Endothelial cell of umbilical vein (primary cell): ENCODE data around the gene CTF1. TPM values are rescaled to one million over a fixed set of nuclear protein-coding genes. Genes with fewer than 3 reads are reported as not detected.

Experiments
- BruUV-seq: library from RNA; stranded (reverse); fragments of 400-500 nt; replicated peaks from 2 replicates; lab custom pipeline; 2021; lab: Mats Ljungman, UMichigan
- CTCF ChIA-PET: fragments of 300-600, 350-600 bp; sonication (Branson Sonifier 250); formaldehyde crosslinking; loops from one replicate; lab custom pipeline; 2021; ENCODE audit warnings: antibody characterized with exemption, inconsistent platforms; lab: Charles Lee
- POLR2A ChIA-PET: fragments of 300-600, 350-600 bp; sonication (Branson Sonifier 250); formaldehyde crosslinking; loops from one replicate; lab custom pipeline; 2021; ENCODE audit warnings: antibody characterized with exemption, inconsistent platforms; lab: Charles Lee
- DNase-seq: peaks from one replicate; pipeline ENCODE4 v3.0.0-alpha.2; 2011; ENCODE audit warnings: low read depth, low spot score
- FAIRE-seq: peaks from 2 replicates; lab custom pipeline; 2011; peaks lifted over from hg19 to GRCh38; lab: Jason Lieb, UNC
- H2AFZ ChIP-seq: 2 replicates; pipeline ENCODE4 v1.6.0; 2012; ENCODE audit warnings: low read depth, low read length, control low read depth, inconsistent platforms
- H3K27ac ChIP-seq: 2 replicates; pipeline ENCODE4 v1.5.1; 2011; ENCODE audit warnings: low read depth, mild to moderate bottlenecking, control low read depth, low read length, moderate library complexity; ENCODE audit not compliant: insufficient read depth
- H3K27me3 ChIP-seq, 2 experiments: 2 replicates each; pipeline versions ENCODE4 v1.6.0 to v1.6.1; 2011; ENCODE audit warnings: low read length in 2 of 2, mixed read lengths in 1 of 2; ENCODE audit not compliant: control insufficient read depth in 2 of 2, insufficient read depth in 2 of 2
- H3K36me3 ChIP-seq, 2 experiments: 2 replicates in 1 of 2; 3 replicates in 1 of 2; pipeline ENCODE4 v1.5.1; 2011; ENCODE audit warnings: low read length in 2 of 2, mild to moderate bottlenecking in 1 of 2, moderate library complexity in 1 of 2; ENCODE audit not compliant: control insufficient read depth in 2 of 2, insufficient read depth in 2 of 2; ENCODE audit errors: extremely low read depth in 1 of 2
- H3K4me1 ChIP-seq: 3 replicates; pipeline ENCODE4 v1.5.1; 2011; ENCODE audit warnings: mild to moderate bottlenecking, low read length; ENCODE audit not compliant: control insufficient read depth, insufficient read depth; ENCODE audit errors: extremely low read depth
- H3K4me2 ChIP-seq: 2 replicates; pipeline ENCODE4 v1.6.1; 2011; ENCODE audit warnings: low read length, control low read depth, mixed read lengths; ENCODE audit not compliant: insufficient read depth
- H3K4me3 ChIP-seq, 3 experiments: fragments of 200-600 bp in 1 of 3; sonication (generic), shearing (Covaris generic) in 1 of 3; replicated peaks in 1 of 3; 2 replicates each; pipeline ENCODE4 v1.5.1; 2011 to 2016; ENCODE audit warnings: control low read depth in 3 of 3, low read length in 3 of 3, mild to moderate bottlenecking in 2 of 3, inconsistent platforms in 1 of 3, low read depth in 1 of 3, moderate library complexity in 1 of 3; ENCODE audit not compliant: insufficient read depth in 1 of 3
- H3K79me2 ChIP-seq: 2 replicates; pipeline ENCODE4 v1.6.0; 2012; ENCODE audit warnings: low read length, inconsistent platforms; ENCODE audit not compliant: control insufficient read depth, insufficient read depth
- H3K9ac ChIP-seq: replicated peaks from 2 replicates; pipeline ENCODE3; 2011; ENCODE audit warnings: low read length, control low read depth; ENCODE audit not compliant: insufficient read depth; ENCODE audit errors: extremely low read depth
- H3K9me1 ChIP-seq: replicated peaks from 3 replicates; pipeline ENCODE4 v1.6.0; 2011; ENCODE audit warnings: mild to moderate bottlenecking, low read length; ENCODE audit not compliant: control insufficient read depth, insufficient read depth; ENCODE audit errors: extremely low read depth
- H3K9me3 ChIP-seq: replicated peaks from 2 replicates; pipeline ENCODE4 v1.5.1; 2012; ENCODE audit warnings: low read length, inconsistent platforms; ENCODE audit not compliant: control insufficient read depth, insufficient read depth
- H4K20me1 ChIP-seq: replicated peaks from 2 replicates; pipeline ENCODE3; 2011; ENCODE audit warnings: mild to moderate bottlenecking, low read length; ENCODE audit not compliant: control insufficient read depth, insufficient read depth; ENCODE audit errors: extremely low read depth
- CTCF ChIP-seq, 2 donors: IDR thresholded peaks; 1 replicate in 1 of 2; 2 replicates in 1 of 2; pipeline ENCODE4 v1.5.1; 2011; ENCODE audit warnings: low read length in 2 of 2, mild to moderate bottlenecking in 2 of 2, moderate library complexity in 2 of 2, control low read depth in 1 of 2, inconsistent platforms in 1 of 2, low read depth in 1 of 2; ENCODE audit not compliant: insufficient read depth in 1 of 2; ENCODE audit errors: extremely low read depth in 1 of 2
- EZH2 ChIP-seq: IDR thresholded peaks from 2 replicates; pipeline ENCODE4 v1.6.1; 2012; ENCODE audit warnings: borderline replicate concordance, low read depth, mild to moderate bottlenecking, moderate library complexity, low read length, inconsistent platforms; ENCODE audit not compliant: severe bottlenecking
- FOS ChIP-seq: IDR thresholded peaks from 2 replicates; pipeline ENCODE4 v1.6.1; 2011; ENCODE audit warnings: mild to moderate bottlenecking, low read length, moderate library complexity, borderline replicate concordance; ENCODE audit not compliant: insufficient read depth
- GATA2 ChIP-seq: IDR thresholded peaks from 2 replicates; pipeline ENCODE4 v1.7.0; 2011; ENCODE audit warnings: low read depth, mild to moderate bottlenecking, moderate library complexity, mixed read lengths, low read length; ENCODE audit not compliant: insufficient read length, insufficient read depth
- JUN ChIP-seq: IDR thresholded peaks from 2 replicates; pipeline ENCODE4 v1.6.1; 2011; ENCODE audit warnings: borderline replicate concordance, low read depth; ENCODE audit not compliant: insufficient read length, insufficient read depth
- MAX ChIP-seq: IDR thresholded peaks from 2 replicates; pipeline ENCODE4 v1.6.1; 2011; ENCODE audit not compliant: insufficient read depth, insufficient read length
- MYC ChIP-seq: IDR thresholded peaks from one replicate; pipeline ENCODE4 v1.6.1; 2011; ENCODE audit warnings: mild to moderate bottlenecking, low read depth, low read length
- POLR2A ChIP-seq: IDR thresholded peaks from 2 replicates; pipeline ENCODE4 v1.6.1; 2012; ENCODE audit warnings: low read depth, mild to moderate bottlenecking, control low read depth, low read length
- POLR2AphosphoS5 ChIP-seq: IDR thresholded peaks from 2 replicates; pipeline ENCODE4 v1.6.1; 2012; ENCODE audit warnings: low read depth, mild to moderate bottlenecking, control low read depth, low read length, moderate library complexity; ENCODE audit not compliant: insufficient read depth
- dilution Hi-C: fragments of 300-500 bp; cut with MboI; formaldehyde crosslinking; loops from one replicate; pipeline ENCODE4 v1.15.0; 2019; ENCODE audit warnings: low sequenced_read_pairs; ENCODE audit not compliant: extremely low pct_ligation_motif_present
- intact Hi-C: fragments of 100-400 bp; cut with micrococcal nuclease; formaldehyde crosslinking; loops from one replicate; pipeline ENCODE4 v1.10.0; 2022
- polyA plus RNA-seq, 4 experiments: library from polyadenylated mRNA; depleted of rRNA in 3 of 4; stranded (reverse) in 3 of 4; unstranded in 1 of 4; fragments of >200 nt; gene quantifications; 2 replicates each; pipeline versions ENCODE4 v1.2.1 to v1.2.3, GENCODE V29; 2011 to 2012; ENCODE audit warnings: missing spikeins in 1 of 4
- total RNA-seq: library from RNA; stranded (reverse); gene quantifications from 2 replicates; pipeline ENCODE4 v1.2.3, GENCODE V29; 2021

Gene CTF1
- total and polyA plus RNA-seq, 2 donors (not counting 3 experiments of a cell fraction or from before 2014, with no cell fraction given) = 1.5 to 4.7 TPM

GRCh38 chr16:30912794-30913412 lies 16.5 kb downstream of the CTF1 start:
- H3K27ac ChIP-seq = no peak overlapping the region
- FAIRE-seq = no peak
- intact Hi-C loops = no loop called here

GRCh38 chr16:30914830-30915229 lies 18.4 kb downstream of the CTF1 start:
- no peaks in the 10 kb centered on the region for H3K79me2 ChIP-seq
- ChIA-PET POLR2A (no interaction called here), CTCF (interaction anchor here (1.4 to 1.5 kb wide), 2 partner anchors 13 to 70 kb away, joined by 5 to 7 read pairs; no protein-coding TSS in a partner anchor)
- no peak overlapping the region for H3K27ac ChIP-seq
- no peaks in the 10 kb centered on the region for H3K9me1 ChIP-seq
- no peak for FAIRE-seq
- BruUV-seq = no TSS peak
- no peaks in the 10 kb centered on the region for H3K36me3 ChIP-seq
- no peaks in the 10 kb centered on the region for H3K27me3 ChIP-seq
- H4K20me1 ChIP-seq = no peaks in the 10 kb centered on the region
- DNase-seq = no peak
- no peaks in the 10 kb centered on the region for H3K4me1 ChIP-seq
- H3K4me3 ChIP-seq = no peak overlapping the region
- intact Hi-C loops (no loop called here), dilution Hi-C loops (no loop called here)
- no peaks in the 10 kb centered on the region for H3K9me3 ChIP-seq
- no peak overlapping the region for H3K4me2 ChIP-seq
- H3K9ac ChIP-seq = no peak overlapping the region
- no peak overlapping the region for H2AFZ ChIP-seq
- TF ChIP-seq POLR2A (no peak), JUN (no peak), FOS (no peak), MYC (no peak), EZH2 (no peak), MAX (no peak), POLR2AphosphoS5 (no peak), CTCF (IDR thresholded peaks at IDR 0.05; ENCODE audit: extremely low read depth in 1 of 2, insufficient read depth in 1 of 2, low read depth in 1 of 2, low read length in 2 of 2) (no peak), GATA2 (no peak)

More at GRCh38 chr16:30912794-30913412, 16.5 kb downstream of the CTF1 start:
- no peak for DNase-seq
- Histone ChIP-seq H2AFZ (no peak overlapping the region), H3K4me2 (no peak overlapping the region), H3K27me3 (no peaks in the 10 kb centered on the region), H3K79me2 (no peaks in the 10 kb centered on the region), H3K9me3 (no peaks in the 10 kb centered on the region), H3K4me1 (no peaks in the 10 kb centered on the region), H3K4me3 (no peak overlapping the region), H4K20me1 (no peaks in the 10 kb centered on the region), H3K36me3 (no peaks in the 10 kb centered on the region), H3K9ac (no peak overlapping the region), H3K9me1 (no peaks in the 10 kb centered on the region)
- ChIA-PET CTCF (no interaction called here), POLR2A (no interaction called here)
- no peak for TF ChIP-seq MYC
- BruUV-seq = no TSS peak
- dilution Hi-C loops = no loop called here
